Aorta (tissue), 5 donors: ENCODE measurements around the gene EHF. TPM values are rescaled to one million over a fixed set of nuclear protein-coding genes. Genes with fewer than 3 reads are reported as not detected.

Source experiments
- ATAC-seq: fragments of 200-7000 bp; cut with Tn5 transposase; one replicate; pipeline ENCODE4 v1.9.1; 2022; ENCODE audit warnings: moderate library complexity; ENCODE audit not compliant: low FRiP score
- DNase-seq, 2 donors: peaks; one replicate each; pipeline ENCODE4 v3.0.0-alpha.2; 2020
- H3K27ac ChIP-seq, 2 donors: one replicate each; pipeline ENCODE4 v1.5.1; 2013; ENCODE audit warnings: low read length in 2 of 2, mild to moderate bottlenecking in 2 of 2, moderate library complexity in 2 of 2, control low read depth in 1 of 2, inconsistent platforms in 1 of 2, low read depth in 1 of 2
- H3K27me3 ChIP-seq, 2 donors: one replicate each; pipeline ENCODE4 v1.6.1; 2013; ENCODE audit warnings: control low read depth in 1 of 2, low read length in 1 of 2, mild to moderate bottlenecking in 1 of 2, moderate library complexity in 1 of 2; ENCODE audit not compliant: insufficient read depth in 2 of 2, control insufficient read depth in 1 of 2
- H3K36me3 ChIP-seq, 2 donors: one replicate each; pipeline ENCODE4 v1.6.1; 2013; ENCODE audit warnings: control low read depth in 1 of 2, low read length in 1 of 2, mild to moderate bottlenecking in 1 of 2; ENCODE audit not compliant: insufficient read depth in 2 of 2, control insufficient read depth in 1 of 2
- H3K4me1 ChIP-seq, 2 donors: one replicate each; pipeline ENCODE4 v1.6.1; 2013; ENCODE audit warnings: low read length in 2 of 2, control low read depth in 1 of 2, mild to moderate bottlenecking in 1 of 2, moderate library complexity in 1 of 2; ENCODE audit not compliant: insufficient read depth in 2 of 2, control insufficient read depth in 1 of 2
- H3K4me3 ChIP-seq, 2 donors: one replicate each; pipeline ENCODE4 v1.5.1; 2013; ENCODE audit warnings: low read length in 2 of 2, control low read depth in 1 of 2, mild to moderate bottlenecking in 1 of 2
- H3K9me3 ChIP-seq: one replicate; pipeline ENCODE4 v1.6.1; 2013; ENCODE audit warnings: mild to moderate bottlenecking, low read length; ENCODE audit not compliant: control insufficient read depth
- WGBS, 2 donors: extraction: QIAGEN DNeasy Blood & Tissue Kit; methylation state at CpG; one replicate each; pipeline ENCODE4 v1.1.7; 2013; 5-methylcytosine and 5-hydroxymethylcytosine counted together
- intact Hi-C, 2 donors: fragments of 100-400 bp; cut with DNase I; formaldehyde crosslinking; loops; one replicate each; pipeline versions ENCODE4 v1.14.2 to v1.15.0; 2022
- polyA plus RNA-seq, 2 donors: library from polyadenylated mRNA; stranded (reverse); fragments of 200-250 nt; gene quantifications; one replicate each; pipeline ENCODE4 v1.2.3, GENCODE V29; 2013
- total RNA-seq, 2 donors: library from RNA; stranded (reverse); fragmentation: NEBNext Ultra II Directional; extraction: Animal tissue kit (Norgen Biotek cat#: 25700); gene quantifications; one replicate each; pipeline ENCODE4 v1.2.1, GENCODE V29; 2021
- donor health status: healthy with polysubstance abuse.
- donor health status: Bipolar disorder and iron deficiency.
- donor health status: DM: no; HTN: no; CAD: no.
- donor health status: DM: no; HTN: no; CAD: no.
- donor health status: DM: yes; HTN: yes; CAD: no.

Gene EHF
- total and polyA plus RNA-seq, 4 donors, result 0.36 to 8.5 (median 0.75) TPM; not detected in 1

- Histone ChIP-seq H3K36me3 (no peaks in the 10 kb centered on the region), H3K27ac (no peak overlapping the region), H3K4me1 (no peaks in the 10 kb centered on the region), H3K4me3 (no peak overlapping the region), H3K9me3 (peaks cover 2% of the 10 kb centered on the region), H3K27me3 (peaks cover 0 to 1% of the 10 kb centered on the region in 2 donors)
- intact Hi-C loops, result no loop called here
- ATAC-seq (no peak), DNase-seq (no peak)
- WGBS, 2 donors, result 74 to 77% methylated on average over 5 of the region's 5 CpGs
Measured at GRCh38 chr11:34614344-34615104, 6.4 kb upstream of the EHF start.

GRCh38 chr11:34616086-34616485, 4.8 kb upstream of the EHF start:
- DNase-seq (no peak), ATAC-seq (no peak)
- 75 to 77% methylated on average over 1 of the region's 1 CpG for WGBS, 2 donors
- intact Hi-C loops, result no loop called here
- no peaks in the 10 kb centered on the region for H3K9me3 ChIP-seq
- H3K4me3 ChIP-seq, result no peak overlapping the region
- no peaks in the 10 kb centered on the region for H3K36me3 ChIP-seq
- no peaks in the 10 kb centered on the region for H3K27me3 ChIP-seq
- no peak overlapping the region for H3K27ac ChIP-seq
- H3K4me1 ChIP-seq, result no peaks in the 10 kb centered on the region

- no peak overlapping the region for H3K27ac ChIP-seq
- H3K36me3 ChIP-seq, result no peaks in the 10 kb centered on the region
- H3K4me3 ChIP-seq, result no peak overlapping the region
- no peaks in the 10 kb centered on the region for H3K27me3 ChIP-seq
- WGBS, 2 donors, result 46 to 52% methylated on average over 7 of the region's 7 CpGs
- intact Hi-C loops, result no loop called here
- DNase-seq, result no peak
- H3K4me1 ChIP-seq, result no peaks in the 10 kb centered on the region
- no peaks in the 10 kb centered on the region for H3K9me3 ChIP-seq
- no peak for ATAC-seq
Measured at GRCh38 chr11:34616830-34617504, 3.9 kb upstream of the EHF start.

GRCh38 chr11:34618406-34618805, 2.5 kb upstream of the EHF start:
- Histone ChIP-seq H3K27ac (no peak overlapping the region), H3K4me3 (no peak overlapping the region), H3K9me3 (no peaks in the 10 kb centered on the region), H3K27me3 (no peaks in the 10 kb centered on the region), H3K36me3 (no peaks in the 10 kb centered on the region), H3K4me1 (no peaks in the 10 kb centered on the region)
- DNase-seq (no peak), ATAC-seq (no peak)
- WGBS, 2 donors, result 95 to 97% methylated on average over 2 of the region's 2 CpGs
- intact Hi-C loops, result no loop called here

- intact Hi-C loops, result no loop called here
- H3K9me3 ChIP-seq, result no peaks in the 10 kb centered on the region
- no peaks in the 10 kb centered on the region for H3K27me3 ChIP-seq
- H3K36me3 ChIP-seq, result no peaks in the 10 kb centered on the region
- no peak for DNase-seq
- H3K27ac ChIP-seq, result no peak overlapping the region
- no peak overlapping the region for H3K4me3 ChIP-seq
- ATAC-seq, result no peak
- 83 to 90% methylated on average over 2 of the region's 2 CpGs for WGBS, 2 donors
- no peaks in the 10 kb centered on the region for H3K4me1 ChIP-seq
Measured at GRCh38 chr11:34619062-34619516, 1.8 kb upstream of the EHF start.

GRCh38 chr11:34620202-34620601, 691 bp upstream of the EHF start:
- Histone ChIP-seq H3K27me3 (no peaks in the 10 kb centered on the region), H3K9me3 (no peaks in the 10 kb centered on the region), H3K4me1 (no peaks in the 10 kb centered on the region), H3K27ac (no peak overlapping the region), H3K4me3 (no peak overlapping the region), H3K36me3 (no peaks in the 10 kb centered on the region)
- DNase-seq (no peak), ATAC-seq (no peak)
- WGBS, 2 donors, result 91 to 92% methylated on average over 2 of the region's 2 CpGs
- intact Hi-C loops, result no loop called here

- ATAC-seq (no peak), DNase-seq (no peak)
- intact Hi-C loops, result no loop called here
- Histone ChIP-seq H3K27ac (no peak overlapping the region), H3K4me3 (no peak overlapping the region), H3K4me1 (no peaks in the 10 kb centered on the region), H3K36me3 (no peaks in the 10 kb centered on the region), H3K27me3 (no peaks in the 10 kb centered on the region), H3K9me3 (no peaks in the 10 kb centered on the region)
- WGBS, 2 donors, result 89 to 94% methylated on average over 2 of the region's 2 CpGs
Measured at GRCh38 chr11:34621876-34622275, 983 bp downstream of the EHF start.

- no peak for ATAC-seq
- WGBS, 2 donors, result 91 to 93% methylated on average over 9 of the region's 9 CpGs
- Histone ChIP-seq H3K4me3 (no peak overlapping the region), H3K4me1 (no peaks in the 10 kb centered on the region), H3K9me3 (no peaks in the 10 kb centered on the region), H3K36me3 (no peaks in the 10 kb centered on the region), H3K27ac (no peak overlapping the region), H3K27me3 (no peaks in the 10 kb centered on the region)
- no peak for DNase-seq
- intact Hi-C loops, result no loop called here
Measured at GRCh38 chr11:34623463-34623862, 2.6 kb downstream of the EHF start.

GRCh38 chr11:34624069-34624468, 3.2 kb downstream of the EHF start:
- no peaks in the 10 kb centered on the region for H3K4me1 ChIP-seq
- H3K27ac ChIP-seq, result no peak overlapping the region
- H3K27me3 ChIP-seq, result no peaks in the 10 kb centered on the region
- H3K9me3 ChIP-seq, result no peaks in the 10 kb centered on the region
- no peak overlapping the region for H3K4me3 ChIP-seq
- no peaks in the 10 kb centered on the region for H3K36me3 ChIP-seq
- DNase-seq (no peak), ATAC-seq (no peak)
- 90 to 91% methylated on average over 10 of the region's 10 CpGs for WGBS, 2 donors
- intact Hi-C loops, result no loop called here
